RPMI8226 (cell line): ENCODE results near the gene PDCD2L.
"Not testable (repeated sequence)": the region's sequence is repeated elsewhere in the genome, so short reads cannot be mapped to it uniquely, and the experiment has no call there.

ENCODE experiments used
- DNase-seq: peaks from one replicate; pipeline ENCODE4 v3.0.0-alpha.2; 2015

PDCD2L gene

GRCh38 chr19:34404109-34404909 lies at the start of gene PDCD2L:
TSS of gene PDCD2L (plus strand) at chr19:34404399. CDS start at chr19:34404431, 32 bp downstream.
- peak; percentile 92 for DNase-seq

DNA sequence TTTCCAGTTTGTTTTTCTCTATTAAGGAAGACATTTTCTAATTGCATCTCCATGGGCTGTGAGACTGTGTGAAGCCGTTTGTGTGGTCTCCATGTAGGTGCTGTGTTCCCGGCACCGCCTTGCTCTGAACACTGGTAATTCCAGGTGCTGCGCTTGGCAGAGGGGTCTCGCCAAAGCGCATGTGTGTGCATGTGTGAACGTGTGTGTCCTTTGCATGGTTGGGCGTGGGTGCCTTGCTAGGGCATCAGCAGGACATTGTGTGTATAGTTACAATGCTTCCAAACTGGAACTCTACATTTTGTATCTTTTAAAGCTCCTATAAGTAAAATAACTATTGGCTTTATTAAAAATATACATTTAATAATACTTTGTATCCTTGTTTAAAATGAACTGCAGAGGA lies 49.0 kb upstream of the PDCD2L start:
- no peak for DNase-seq

DNA sequence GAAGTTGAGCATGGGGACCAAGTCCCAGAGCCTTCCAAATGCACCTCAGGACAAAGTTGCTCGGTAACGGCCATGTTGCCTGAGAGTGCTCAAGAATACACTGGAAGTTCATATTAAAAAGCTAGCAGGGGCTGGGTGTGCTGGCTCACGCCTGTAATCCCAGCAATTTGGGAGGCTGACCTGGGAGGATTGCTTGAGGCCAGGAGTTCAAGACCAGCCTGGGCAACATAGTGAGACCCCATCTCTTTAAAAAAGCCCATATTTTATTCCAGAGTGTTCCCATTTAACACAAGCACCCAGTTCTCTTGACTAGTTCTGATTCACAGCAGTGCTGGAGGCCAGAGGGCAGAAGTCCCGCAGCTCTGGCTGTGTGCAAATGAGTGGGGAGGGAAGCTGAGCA lies 47.3 kb upstream of the PDCD2L start:
- no peak for DNase-seq

GRCh38 chr19:34357431-34357830 lies 46.8 kb upstream of the PDCD2L start:
- DNase-seq = no peak

DNA sequence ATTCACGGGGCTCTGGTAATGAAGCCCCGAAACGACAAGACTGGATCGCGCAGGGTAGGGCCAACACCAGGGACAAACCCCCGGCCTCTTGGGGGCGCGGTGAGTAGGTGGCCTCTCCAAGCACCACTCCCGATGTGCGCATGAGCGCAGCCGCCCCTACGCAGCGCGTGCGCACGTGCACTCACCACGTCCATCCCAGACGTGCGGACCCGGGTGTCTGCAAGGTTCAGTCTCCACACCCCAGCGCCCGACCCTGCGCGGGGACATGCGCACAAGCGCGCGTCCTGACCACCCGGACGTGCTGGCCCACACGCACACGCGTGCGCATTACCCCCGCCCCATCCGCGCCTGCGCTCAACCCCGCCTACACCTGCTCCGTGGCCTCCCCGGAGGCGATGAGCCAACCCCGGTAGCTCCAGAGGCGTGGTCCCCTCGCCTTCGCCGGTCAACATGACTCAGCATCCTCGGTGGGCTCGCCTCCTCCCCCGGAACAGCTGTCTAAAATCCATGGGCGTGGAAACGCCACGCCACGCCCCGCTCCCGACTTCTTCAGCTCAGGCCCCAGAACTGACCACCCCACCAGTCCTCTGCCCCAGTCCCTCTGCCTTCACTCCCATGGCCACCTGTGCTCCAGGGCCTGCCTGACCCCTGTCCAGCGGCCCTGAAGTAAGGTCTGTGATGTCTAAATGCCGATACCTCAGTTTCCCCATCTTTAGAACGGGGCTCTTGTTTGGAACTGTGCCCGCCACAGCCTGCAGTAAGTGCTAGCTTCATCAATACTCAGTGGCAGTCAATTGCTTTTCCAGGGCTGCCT lies 44.9 kb upstream of the PDCD2L start:
- peak; percentile 95 for DNase-seq

- DNase-seq = no peak
These were observed 44.3 kb upstream of the PDCD2L start for GRCh38 chr19:34359954-34360315.

GRCh38 chr19:34360354-34360909 lies 43.8 kb upstream of the PDCD2L start:
- DNase-seq = no peak

DNA sequence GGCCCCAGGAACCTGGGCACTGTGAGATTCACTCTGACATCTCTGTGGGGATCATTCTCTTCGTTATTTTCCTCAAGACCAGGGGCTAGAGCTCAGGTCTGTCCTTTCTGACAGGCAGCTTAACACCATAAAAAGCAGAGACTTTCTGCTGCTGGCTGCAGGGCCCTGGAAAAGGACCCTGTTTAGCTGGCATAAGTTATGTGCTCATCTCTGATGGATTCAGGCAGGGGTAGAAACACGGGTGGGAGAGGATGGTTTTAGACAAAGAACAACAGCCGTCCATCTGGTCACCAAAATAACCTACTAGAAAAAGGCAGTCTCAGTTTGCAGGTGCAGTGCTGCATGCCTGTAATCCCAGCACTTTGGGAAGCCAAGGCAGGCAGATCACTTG lies 41.5 kb upstream of the PDCD2L start:
- no peak for DNase-seq

DNA sequence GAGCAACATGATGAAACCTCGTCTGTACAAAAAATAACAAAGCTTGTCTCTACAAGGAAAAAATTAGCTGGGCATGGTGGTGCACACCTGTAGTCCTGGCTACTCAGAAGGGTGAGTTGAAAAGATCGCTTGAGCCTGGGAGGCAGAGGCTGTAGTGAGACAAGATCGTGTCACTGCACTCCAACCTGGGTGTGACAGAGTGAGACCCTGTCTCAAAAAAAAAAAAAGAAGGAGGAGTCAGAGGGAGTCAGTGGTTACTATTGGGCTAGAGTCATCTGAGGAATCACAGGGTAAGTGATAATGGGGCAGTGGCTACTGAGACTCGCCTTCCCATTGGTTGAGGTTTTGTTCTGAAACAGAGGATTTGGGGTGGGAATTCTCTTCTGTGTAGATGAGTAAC lies 41.1 kb upstream of the PDCD2L start:
- no peak for DNase-seq

DNA sequence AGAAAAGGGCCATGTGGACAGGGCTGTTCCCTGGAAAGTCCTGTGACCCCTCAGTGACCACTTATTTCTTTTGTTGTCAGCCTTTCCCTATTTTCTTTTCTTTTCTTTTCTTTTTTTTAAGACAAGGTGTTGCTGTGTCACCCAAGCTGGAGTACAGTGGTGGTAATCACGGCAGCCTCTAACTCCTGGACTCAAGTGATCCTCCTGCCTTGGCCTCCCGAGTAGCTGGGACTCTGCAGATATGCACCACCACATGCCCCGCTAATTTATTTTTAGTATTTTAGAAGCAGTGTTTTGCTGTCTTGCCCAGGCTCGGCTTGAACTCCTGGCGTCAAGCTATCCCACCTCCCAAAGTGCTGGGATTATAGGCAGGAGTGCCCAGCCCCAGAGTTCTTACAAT lies 40.3 kb upstream of the PDCD2L start:
- DNase-seq = no peak

DNA sequence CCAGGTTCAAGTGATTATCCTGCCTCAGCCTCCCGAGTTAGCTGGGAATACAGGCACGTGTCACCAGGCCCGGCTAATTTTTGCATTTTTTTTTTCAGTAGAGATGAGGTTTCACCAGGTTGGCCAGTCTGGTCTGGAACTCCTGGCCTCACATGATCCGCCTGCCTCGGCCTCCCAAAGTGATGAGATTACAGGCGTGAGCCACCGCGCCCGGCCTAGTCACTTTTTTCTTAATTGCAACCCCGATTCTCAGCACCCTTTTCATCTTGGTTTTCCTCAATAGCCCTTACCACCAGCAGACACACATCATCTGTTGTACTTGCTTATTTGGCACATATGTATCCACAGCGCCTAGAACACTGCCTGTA lies 39.8 kb upstream of the PDCD2L start:
- DNase-seq = no peak

DNA sequence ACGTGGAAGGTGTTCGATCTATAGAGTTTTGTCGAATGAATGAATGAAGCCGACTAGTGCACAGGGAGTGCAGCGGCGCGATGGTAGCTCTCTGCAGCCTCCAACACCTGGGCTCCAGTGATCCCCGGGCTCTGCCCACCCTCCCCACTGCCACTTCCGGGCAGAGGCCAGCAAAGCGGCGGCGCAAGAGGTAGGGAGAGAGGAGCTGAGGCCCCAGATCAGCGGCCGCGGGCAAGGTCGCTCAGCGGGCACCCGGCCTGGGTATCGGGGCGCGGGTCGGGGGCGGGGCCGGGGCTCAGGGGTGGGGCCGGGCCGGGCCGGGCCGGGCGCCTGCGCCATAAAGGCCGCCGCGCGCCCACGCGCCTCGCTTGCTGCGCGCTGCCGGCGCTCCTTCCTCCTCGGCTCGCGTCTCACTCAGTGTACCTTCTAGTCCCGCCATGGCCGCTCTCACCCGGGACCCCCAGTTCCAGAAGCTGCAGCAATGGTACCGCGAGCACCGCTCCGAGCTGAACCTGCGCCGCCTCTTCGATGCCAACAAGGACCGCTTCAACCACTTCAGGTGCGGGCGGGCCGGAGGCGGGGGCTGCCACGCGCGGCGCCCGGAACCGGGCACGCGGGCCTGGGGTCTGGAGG lies 39.3 kb upstream of the PDCD2L start, which contains the start of gene GPI:
Gene GPI, plus strand, starts transcription at position 367 of the 633 bp plus-strand sequence. Its CDS starts 71 bp downstream, at position 438.
- DNase-seq = peak; percentile 88

DNA sequence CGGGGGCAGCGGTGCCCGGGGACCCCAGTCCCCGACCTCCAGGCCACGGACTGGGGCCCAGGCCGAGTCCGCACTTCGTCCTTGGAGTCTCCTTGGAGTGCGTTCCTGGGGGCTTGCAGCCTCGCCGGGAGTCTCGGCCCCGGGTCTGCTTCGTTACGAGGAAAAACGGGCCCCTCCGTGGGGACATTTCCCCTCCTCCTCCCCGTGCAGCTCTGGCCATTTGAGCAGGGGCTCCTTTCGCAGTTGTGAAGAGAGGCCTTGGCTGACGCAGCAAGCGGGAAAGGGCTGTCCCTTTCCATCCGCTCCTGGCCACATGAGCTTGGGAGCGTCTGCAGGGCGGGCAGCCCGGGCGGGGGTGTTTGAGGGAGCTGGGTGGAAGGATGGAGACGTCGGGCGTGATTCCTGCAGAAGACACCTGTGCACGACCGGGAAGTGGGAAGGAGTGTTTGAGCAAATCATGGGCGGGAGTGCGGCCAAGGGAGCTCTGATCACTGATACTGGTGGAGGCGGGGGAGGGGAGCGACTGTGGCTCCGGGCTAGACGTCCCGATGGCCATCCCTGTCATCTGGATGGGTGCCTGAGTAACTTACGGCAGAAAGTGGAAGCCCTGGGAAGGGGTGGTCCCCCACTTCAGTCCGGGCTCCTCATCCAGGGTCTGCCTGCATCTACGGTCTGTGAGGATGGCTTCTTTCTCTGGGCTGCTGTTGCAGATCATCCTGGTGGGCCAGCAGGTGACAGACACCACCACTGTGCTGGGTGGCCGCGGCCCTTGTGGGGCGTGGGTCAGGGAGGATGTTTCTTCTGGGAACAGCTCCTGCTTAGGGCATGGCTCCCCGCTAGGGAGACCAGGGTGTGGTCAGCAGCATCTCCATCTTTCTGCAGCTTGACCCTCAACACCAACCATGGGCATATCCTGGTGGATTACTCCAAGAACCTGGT lies 38.5 kb upstream of the PDCD2L start:
- DNase-seq = peak; percentile 22

- DNase-seq = no peak
These were observed 37.2 kb upstream of the PDCD2L start for GRCh38 chr19:34366738-34367623.

DNA sequence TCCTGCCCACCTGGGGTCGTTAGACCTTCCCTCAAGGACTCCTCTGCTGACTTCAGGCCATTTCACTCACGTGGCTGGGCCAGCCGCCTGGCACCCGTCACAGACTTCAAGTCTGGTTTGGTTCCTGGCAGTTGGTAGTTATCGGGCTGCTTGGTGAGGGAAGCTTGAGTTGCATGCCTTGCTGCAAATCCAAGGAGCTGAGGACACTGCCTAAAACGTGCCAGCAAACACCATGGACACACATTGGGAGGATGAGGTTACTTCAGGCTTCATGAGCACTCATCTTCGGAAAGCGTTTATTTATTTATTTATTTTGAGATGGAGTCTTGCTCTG lies 36.6 kb upstream of the PDCD2L start:
- DNase-seq = no peak

DNA sequence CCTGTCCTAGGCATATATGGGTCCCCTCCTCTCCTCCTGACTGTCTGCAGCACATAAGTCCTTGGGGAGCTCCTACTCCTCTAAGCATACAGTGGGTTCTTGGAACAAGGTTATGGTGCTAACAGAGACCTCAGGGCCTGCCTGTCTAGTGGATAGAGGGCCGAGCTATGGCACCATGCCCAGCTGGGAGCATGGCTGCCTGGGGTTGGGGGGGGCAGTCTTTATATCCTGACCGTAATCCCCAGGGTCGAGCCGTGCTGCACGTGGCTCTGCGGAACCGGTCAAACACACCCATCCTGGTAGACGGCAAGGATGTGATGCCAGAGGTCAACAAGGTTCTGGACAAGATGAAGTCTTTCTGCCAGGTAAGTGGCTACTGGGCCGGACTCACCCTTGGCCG lies 35.9 kb upstream of the PDCD2L start:
- no peak for DNase-seq

GRCh38 chr19:34369166-34369565 lies 35.0 kb upstream of the PDCD2L start:
- not testable (repeated sequence) for DNase-seq

- no peak for DNase-seq
These were observed 34.1 kb upstream of the PDCD2L start for GRCh38 chr19:34370117-34370516.

DNA sequence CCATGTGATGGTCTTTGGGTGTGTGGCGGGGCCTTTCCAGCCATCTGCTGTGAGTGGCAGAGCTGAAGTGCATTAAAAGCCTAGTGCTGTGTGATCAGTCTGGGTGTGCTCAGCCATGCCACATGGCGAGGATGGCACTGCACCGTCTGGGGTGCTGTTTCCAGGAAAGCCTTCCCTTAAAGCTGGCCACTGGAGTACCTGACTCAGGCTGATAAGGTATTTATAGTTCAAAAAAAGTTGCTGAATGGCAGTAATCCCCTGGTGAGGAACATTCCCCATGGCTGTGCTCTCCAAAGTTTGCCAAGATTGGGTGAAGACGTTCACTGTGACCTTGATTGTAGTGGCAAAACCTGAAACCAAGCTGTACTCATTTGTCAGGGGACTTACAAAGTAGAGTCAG lies 33.2 kb upstream of the PDCD2L start:
- DNase-seq = no peak

- DNase-seq = no peak
These were observed 30.5 kb upstream of the PDCD2L start for GRCh38 chr19:34373601-34374288.

DNA sequence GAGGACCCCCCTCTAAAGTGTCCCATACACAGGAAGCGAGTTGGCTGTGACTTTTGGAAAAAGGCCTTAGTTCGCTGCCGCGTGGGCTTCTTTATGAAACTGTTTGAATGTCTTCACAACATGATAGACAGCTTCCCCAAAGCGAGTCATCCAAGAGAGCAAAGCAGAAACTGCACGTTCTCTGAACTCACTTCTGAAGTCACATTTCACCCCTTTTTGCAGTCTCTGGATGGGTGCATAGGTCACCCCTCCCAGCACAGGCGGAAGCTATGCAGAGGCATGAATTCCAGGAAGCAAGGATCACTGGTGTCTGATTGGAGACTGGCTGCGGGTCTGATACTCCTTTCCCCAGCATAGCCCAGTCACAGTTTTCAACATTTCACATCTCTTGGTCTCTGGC lies 28.6 kb upstream of the PDCD2L start:
- no peak for DNase-seq
